ENCODE results near the gene CCNQ.

DNA sequence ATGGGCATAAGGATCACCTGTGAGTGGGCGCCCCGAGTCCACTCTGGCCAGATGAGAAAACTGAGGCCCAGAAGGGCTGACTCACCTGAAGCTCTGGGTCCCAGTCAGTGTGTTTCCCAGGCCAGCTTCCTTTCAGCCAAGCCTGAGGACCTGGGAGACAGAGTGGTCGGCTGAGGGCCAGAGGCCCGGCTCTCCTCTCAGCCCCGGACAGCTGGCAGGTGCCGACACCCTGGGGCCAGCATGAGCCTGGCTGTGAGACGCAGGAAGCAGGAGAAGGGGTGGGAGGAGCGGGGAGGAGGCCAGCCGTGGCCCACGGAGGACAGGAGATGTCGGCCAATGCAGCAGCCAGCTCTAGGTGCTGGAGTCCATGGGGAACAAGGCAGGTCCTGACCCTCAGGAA is 52.6 kb downstream of the CCNQ start:
- TF ChIP-seq, protein P1, sequence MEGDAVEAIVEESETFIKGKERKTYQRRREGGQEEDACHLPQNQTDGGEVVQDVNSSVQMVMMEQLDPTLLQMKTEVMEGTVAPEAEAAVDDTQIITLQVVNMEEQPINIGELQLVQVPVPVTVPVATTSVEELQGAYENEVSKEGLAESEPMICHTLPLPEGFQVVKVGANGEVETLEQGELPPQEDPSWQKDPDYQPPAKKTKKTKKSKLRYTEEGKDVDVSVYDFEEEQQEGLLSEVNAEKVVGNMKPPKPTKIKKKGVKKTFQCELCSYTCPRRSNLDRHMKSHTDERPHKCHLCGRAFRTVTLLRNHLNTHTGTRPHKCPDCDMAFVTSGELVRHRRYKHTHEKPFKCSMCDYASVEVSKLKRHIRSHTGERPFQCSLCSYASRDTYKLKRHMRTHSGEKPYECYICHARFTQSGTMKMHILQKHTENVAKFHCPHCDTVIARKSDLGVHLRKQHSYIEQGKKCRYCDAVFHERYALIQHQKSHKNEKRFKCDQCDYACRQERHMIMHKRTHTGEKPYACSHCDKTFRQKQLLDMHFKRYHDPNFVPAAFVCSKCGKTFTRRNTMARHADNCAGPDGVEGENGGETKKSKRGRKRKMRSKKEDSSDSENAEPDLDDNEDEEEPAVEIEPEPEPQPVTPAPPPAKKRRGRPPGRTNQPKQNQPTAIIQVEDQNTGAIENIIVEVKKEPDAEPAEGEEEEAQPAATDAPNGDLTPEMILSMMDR (IDR thresholded peaks at IDR 0.05), result no peak
- TF ChIP-seq POLR2A (IDR thresholded peaks at IDR 0.05), result no peak
